NCI-H1092 treated with DMSO at 0.1 percent for 48 hours (cell line): ENCODE results near the gene SLC4A2.
A peak's percentile ranks its signal among the peaks of the same experiment; 100 is the strongest.

Experiments
- DNase-seq: peaks from one replicate; lab custom pipeline; 2025; lab: John Stamatoyannopoulos, UW

SLC4A2 gene

GRCh38 chr7:151093748-151094147, 34.4 kb downstream of the SLC4A2 start:
- no peak for DNase-seq

GRCh38 chr7:151094675-151095074, 35.3 kb downstream of the SLC4A2 start:
- no peak for DNase-seq

GRCh38 chr7:151095123-151095797, 35.9 kb downstream of the SLC4A2 start:
- DNase-seq, result no peak

GRCh38 chr7:151095828-151096475, 36.6 kb downstream of the SLC4A2 start:
- no peak for DNase-seq

GRCh38 chr7:151099486-151100211, 40.3 kb downstream of the SLC4A2 start:
- no peak for DNase-seq

GRCh38 chr7:151100921-151101320, 41.5 kb downstream of the SLC4A2 start:
- no peak for DNase-seq

GRCh38 chr7:151101621-151102396, 42.4 kb downstream of the SLC4A2 start:
- DNase-seq, result no peak

GRCh38 chr7:151102991-151103390, 43.6 kb downstream of the SLC4A2 start:
- DNase-seq, result no peak

- DNase-seq, result no peak
Observed at GRCh38 chr7:151103973-151104372, 44.6 kb downstream of the SLC4A2 start.

- DNase-seq, result no peak
Observed at GRCh38 chr7:151104411-151105235, 45.2 kb downstream of the SLC4A2 start.

- DNase-seq, result no peak
Observed at GRCh38 chr7:151107882-151108281, 48.5 kb downstream of the SLC4A2 start.

GRCh38 chr7:151109094-151110048, 50.0 kb downstream of the SLC4A2 start:
- DNase-seq, result no peak

- DNase-seq, result no peak
Observed at GRCh38 chr7:151110236-151110940, 51.0 kb downstream of the SLC4A2 start.

- peak; percentile 58 for DNase-seq
Observed at GRCh38 chr7:151110941-151111645, 51.7 kb downstream of the SLC4A2 start.

GRCh38 chr7:151113344-151114150, 54.2 kb downstream of the SLC4A2 start:
- DNase-seq, result no peak

- DNase-seq, result no peak
Observed at GRCh38 chr7:151114151-151115090, 55.0 kb downstream of the SLC4A2 start.
